Measurements from ENCODE around the gene CHRNA3.

DNA sequence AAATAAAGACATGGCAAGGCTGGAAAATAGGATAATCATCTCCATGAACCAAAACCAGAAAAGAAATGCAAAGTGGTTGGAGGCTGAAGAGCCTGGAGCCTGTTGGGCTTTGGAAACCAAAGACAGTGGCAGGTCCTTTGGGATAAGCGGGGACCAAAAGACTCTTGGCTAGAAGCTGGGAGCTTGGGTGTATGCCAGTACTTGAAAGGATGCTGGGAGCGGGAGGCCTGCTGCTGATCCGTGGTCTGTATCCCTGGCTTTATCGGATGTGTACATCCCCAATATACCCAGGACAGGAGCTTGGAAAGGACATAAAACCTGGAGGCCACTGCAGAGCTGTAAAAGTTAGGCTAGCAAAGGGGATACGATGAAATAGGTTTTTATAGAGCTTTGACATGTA lies 21.5 kb upstream of the CHRNA3 start:
- TF ChIP-seq, protein P1, sequence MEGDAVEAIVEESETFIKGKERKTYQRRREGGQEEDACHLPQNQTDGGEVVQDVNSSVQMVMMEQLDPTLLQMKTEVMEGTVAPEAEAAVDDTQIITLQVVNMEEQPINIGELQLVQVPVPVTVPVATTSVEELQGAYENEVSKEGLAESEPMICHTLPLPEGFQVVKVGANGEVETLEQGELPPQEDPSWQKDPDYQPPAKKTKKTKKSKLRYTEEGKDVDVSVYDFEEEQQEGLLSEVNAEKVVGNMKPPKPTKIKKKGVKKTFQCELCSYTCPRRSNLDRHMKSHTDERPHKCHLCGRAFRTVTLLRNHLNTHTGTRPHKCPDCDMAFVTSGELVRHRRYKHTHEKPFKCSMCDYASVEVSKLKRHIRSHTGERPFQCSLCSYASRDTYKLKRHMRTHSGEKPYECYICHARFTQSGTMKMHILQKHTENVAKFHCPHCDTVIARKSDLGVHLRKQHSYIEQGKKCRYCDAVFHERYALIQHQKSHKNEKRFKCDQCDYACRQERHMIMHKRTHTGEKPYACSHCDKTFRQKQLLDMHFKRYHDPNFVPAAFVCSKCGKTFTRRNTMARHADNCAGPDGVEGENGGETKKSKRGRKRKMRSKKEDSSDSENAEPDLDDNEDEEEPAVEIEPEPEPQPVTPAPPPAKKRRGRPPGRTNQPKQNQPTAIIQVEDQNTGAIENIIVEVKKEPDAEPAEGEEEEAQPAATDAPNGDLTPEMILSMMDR (IDR thresholded peaks at IDR 0.05; ENCODE audit: poor library complexity), result no peak
- TF ChIP-seq EZH2phosphoT487 (IDR thresholded peaks at IDR 0.05; ENCODE audit: low read depth, severe bottlenecking, unreplicated experiment) (no peak), EZH2 (IDR thresholded peaks at IDR 0.05; ENCODE audit: borderline replicate concordance) (no peak)
